GM12874 (cell line): ENCODE data around the gene MRPL19.

Source experiments
- CTCF ChIP-seq: IDR thresholded peaks from 2 replicates; pipeline ENCODE4 v1.5.1; 2011; ENCODE audit warnings: low read depth, mild to moderate bottlenecking, control low read depth, low read length, moderate library complexity; ENCODE audit not compliant: insufficient read depth

Gene MRPL19

GRCh38 chr2:75719616-75720015 lies 73.0 kb downstream of the MRPL19 start:
- TF ChIP-seq CTCF: no peak

- no peak for TF ChIP-seq CTCF
Measured at GRCh38 chr2:75720525-75720924, 73.9 kb downstream of the MRPL19 start.

GRCh38 chr2:75722687-75723086 lies 76.1 kb downstream of the MRPL19 start:
- TF ChIP-seq CTCF: no peak

- no peak for TF ChIP-seq CTCF
Measured at GRCh38 chr2:75728614-75729419, 82.2 kb downstream of the MRPL19 start.

GRCh38 chr2:75729861-75730260 lies 83.3 kb downstream of the MRPL19 start:
- no peak for TF ChIP-seq CTCF

GRCh38 chr2:75736276-75736675 lies 89.7 kb downstream of the MRPL19 start:
- no peak for TF ChIP-seq CTCF

GRCh38 chr2:75737961-75738360 lies 91.4 kb downstream of the MRPL19 start:
- no peak for TF ChIP-seq CTCF
